Neural cell (in vitro differentiated cells): ENCODE results near the gene CCDC112. TPM values are rescaled to one million over a fixed set of nuclear protein-coding genes. Genes with fewer than 3 reads are reported as not detected.

Experiments used
- H2AFZ ChIP-seq: fragments of 200-600, 300-800 bp; sonication (generic), shearing (Covaris generic); 2 replicates; pipeline ENCODE4 v1.6.0; 2014; ENCODE audit warnings: low read depth, mild to moderate bottlenecking, antibody characterized with exemption, low read length, moderate library complexity
- H3F3A ChIP-seq: fragments of 200-600 bp; shearing (Covaris generic); 2 replicates; pipeline ENCODE4 v1.6.1; 2016; ENCODE audit warnings: mild to moderate bottlenecking, moderate library complexity, mixed read lengths, antibody characterized with exemption, low read length; ENCODE audit not compliant: insufficient read depth, poor library complexity, severe bottlenecking
- H3K27ac ChIP-seq: fragments of 200-600, 300-800 bp; sonication (generic), shearing (Covaris generic); 2 replicates; pipeline ENCODE4 v1.5.1; 2014; ENCODE audit warnings: mild to moderate bottlenecking, low read length, moderate library complexity
- H3K27me3 ChIP-seq: fragments of 300-800, 200-600 bp; sonication (generic), shearing (Covaris generic); 2 replicates; pipeline ENCODE4 v1.6.0; 2014; ENCODE audit warnings: mild to moderate bottlenecking, low read depth, low read length, moderate library complexity; ENCODE audit not compliant: insufficient read depth
- H3K36me3 ChIP-seq: fragments of 300-800, 200-600 bp; sonication (generic), shearing (Covaris generic); 2 replicates; pipeline ENCODE4 v1.5.1; 2014; ENCODE audit warnings: mild to moderate bottlenecking, antibody characterized with exemption, low read length, moderate library complexity; ENCODE audit not compliant: insufficient read depth
- H3K4me2 ChIP-seq: fragments of 300-800, 200-600 bp; sonication (generic), shearing (Covaris generic); 2 replicates; pipeline ENCODE4 v1.6.0; 2014; ENCODE audit warnings: mild to moderate bottlenecking, low read length
- H3K4me3 ChIP-seq: fragments of 300-800, 200-600 bp; sonication (generic), shearing (Covaris generic); 2 replicates; pipeline ENCODE4 v1.5.1; 2014; ENCODE audit warnings: mild to moderate bottlenecking, low read length, moderate library complexity
- H3K79me2 ChIP-seq: fragments of 200-600 bp; shearing (Covaris generic); replicated peaks from 2 replicates; pipeline ENCODE4 v1.6.0; 2014; ENCODE audit warnings: mild to moderate bottlenecking, low read length, moderate library complexity; ENCODE audit not compliant: insufficient read depth
- H3K9ac ChIP-seq: fragments of 300-800, 200-600 bp; sonication (generic), shearing (Covaris generic); 2 replicates; pipeline ENCODE4 v1.6.1; 2016; ENCODE audit warnings: mild to moderate bottlenecking, low read length, mixed read lengths
- H3K9me2 ChIP-seq: fragments of 200-600 bp; shearing (Covaris generic); 2 replicates; pipeline ENCODE4 v1.6.1; 2016; ENCODE audit warnings: mild to moderate bottlenecking, low read length, mixed read lengths; ENCODE audit not compliant: insufficient read depth
- H3K9me3 ChIP-seq: fragments of 200-600, 300-800 bp; sonication (generic), shearing (Covaris generic); 2 replicates; pipeline ENCODE4 v1.6.1; 2016; ENCODE audit warnings: mild to moderate bottlenecking, mixed run types, low read length, moderate library complexity, mixed read lengths
- H4K20me1 ChIP-seq: fragments of 200-600 bp; shearing (Covaris generic); 2 replicates; pipeline ENCODE4 v1.6.1; 2016; ENCODE audit warnings: mild to moderate bottlenecking, mixed run types; ENCODE audit not compliant: insufficient read depth
- CTCF ChIP-seq: fragments of 450-650 bp; IDR thresholded peaks from 2 replicates; pipeline ENCODE4 v1.5.1; 2014; ENCODE audit warnings: antibody characterized with exemption, mild to moderate bottlenecking, moderate library complexity; ENCODE audit not compliant: poor library complexity, severe bottlenecking
- EP300 ChIP-seq: fragments of 450-650 bp; conservative IDR thresholded peaks from 2 replicates; pipeline ENCODE4 v1.6.1; 2014; ENCODE audit warnings: antibody characterized with exemption, mild to moderate bottlenecking, moderate library complexity; ENCODE audit not compliant: poor library complexity, severe bottlenecking
- EZH2 ChIP-seq: fragments of 200-600, 300-800 bp; shearing (Covaris generic), sonication (generic); IDR thresholded peaks from 2 replicates; pipeline ENCODE4 v1.6.1; 2014; ENCODE audit warnings: antibody characterized with exemption, low read length, borderline replicate concordance, mild to moderate bottlenecking; ENCODE audit not compliant: insufficient read depth, poor library complexity, severe bottlenecking
- MXI1 ChIP-seq: fragments of 450-650 bp; conservative IDR thresholded peaks from 2 replicates; pipeline ENCODE4 v1.6.1; 2014; ENCODE audit warnings: antibody characterized with exemption, mild to moderate bottlenecking; ENCODE audit not compliant: poor library complexity, severe bottlenecking
- POLR2AphosphoS5 ChIP-seq: IDR thresholded peaks from 2 replicates; pipeline ENCODE4 v1.6.1; 2012
- RAD21 ChIP-seq: fragments of 450-650 bp; conservative IDR thresholded peaks from 2 replicates; pipeline ENCODE4 v1.6.1; 2014; ENCODE audit warnings: antibody characterized with exemption, mild to moderate bottlenecking, moderate library complexity
- REST ChIP-seq: IDR thresholded peaks from 2 replicates; pipeline ENCODE4 v1.6.1; 2012; ENCODE audit warnings: borderline replicate concordance
- SMC3 ChIP-seq: fragments of 450-650 bp; conservative IDR thresholded peaks from 2 replicates; pipeline ENCODE4 v1.6.1; 2014; ENCODE audit warnings: antibody characterized with exemption, mild to moderate bottlenecking, moderate library complexity; ENCODE audit not compliant: poor library complexity
- TAF1 ChIP-seq: IDR thresholded peaks from 2 replicates; pipeline ENCODE4 v1.6.1; 2012; ENCODE audit warnings: low read depth
- polyA plus RNA-seq: library from polyadenylated mRNA; depleted of rRNA; stranded (reverse); fragments of >200 nt; gene quantifications from 2 replicates; pipeline ENCODE4 v1.2.3, GENCODE V29; 2014

The CCDC112 gene
- polyA plus RNA-seq, 1 donor from 2014 or later = 76.7 TPM

- no peaks in the 10 kb centered on the region for H3F3A ChIP-seq
- TF ChIP-seq EZH2 (no peak), POLR2AphosphoS5 (no peak)
- H3K9ac ChIP-seq = no peak overlapping the region
- H3K79me2 ChIP-seq = no peaks in the 10 kb centered on the region
- no peak overlapping the region for H3K27ac ChIP-seq
- no peaks in the 10 kb centered on the region for H3K9me3 ChIP-seq
- H2AFZ ChIP-seq = no peak overlapping the region
- no peaks in the 10 kb centered on the region for H4K20me1 ChIP-seq
- H3K27me3 ChIP-seq = no peaks in the 10 kb centered on the region
- H3K9me2 ChIP-seq = no peaks in the 10 kb centered on the region
- no peak overlapping the region for H3K4me2 ChIP-seq
- H3K4me3 ChIP-seq = no peak overlapping the region
- no peaks in the 10 kb centered on the region for H3K36me3 ChIP-seq
Measured at GRCh38 chr5:115317320-115317719, 20.9 kb upstream of the CCDC112 start.

GRCh38 chr5:115313632-115314031 lies 17.2 kb upstream of the CCDC112 start:
- TF ChIP-seq SMC3 (no peak), REST (no peak), RAD21 (no peak), EZH2 (no peak), MXI1 (no peak), TAF1 (no peak)
- H3K27me3 ChIP-seq = no peaks in the 10 kb centered on the region
- no peak overlapping the region for H3K4me2 ChIP-seq

GRCh38 chr5:115313052-115313451 lies 16.6 kb upstream of the CCDC112 start:
- no peaks in the 10 kb centered on the region for H3K79me2 ChIP-seq
- no peaks in the 10 kb centered on the region for H3F3A ChIP-seq
- H3K9ac ChIP-seq = no peak overlapping the region
- no peak overlapping the region for H3K4me2 ChIP-seq
- H3K9me3 ChIP-seq = no peaks in the 10 kb centered on the region
- no peaks in the 10 kb centered on the region for H3K36me3 ChIP-seq
- no peaks in the 10 kb centered on the region for H3K27me3 ChIP-seq
- no peak overlapping the region for H3K4me3 ChIP-seq
- no peaks in the 10 kb centered on the region for H4K20me1 ChIP-seq
- H3K27ac ChIP-seq = no peak overlapping the region
- no peaks in the 10 kb centered on the region for H3K9me2 ChIP-seq
- TF ChIP-seq MXI1 (no peak), REST (no peak), SMC3 (no peak), EP300 (no peak), POLR2AphosphoS5 (no peak), TAF1 (no peak), EZH2 (no peak), CTCF (no peak), RAD21 (no peak)
- no peak overlapping the region for H2AFZ ChIP-seq

More at GRCh38 chr5:115313632-115314031, 17.2 kb upstream of the CCDC112 start:
- Histone ChIP-seq H2AFZ (no peak overlapping the region), H3K79me2 (no peaks in the 10 kb centered on the region), H3K36me3 (no peaks in the 10 kb centered on the region), H3K9me3 (no peaks in the 10 kb centered on the region), H3K4me3 (no peak overlapping the region), H3F3A (no peaks in the 10 kb centered on the region), H3K27ac (no peak overlapping the region), H3K9ac (no peak overlapping the region), H4K20me1 (no peaks in the 10 kb centered on the region), H3K9me2 (no peaks in the 10 kb centered on the region)
